Germinal center (tissue), 1 donor: Measurements from ENCODE around the gene PI4KB.

Experiments used
- DNase-seq: peaks from one replicate; pipeline ENCODE4 v3.0.0; 2012; ENCODE audit warnings: mixed read lengths, low spot score

Gene PI4KB

DNA sequence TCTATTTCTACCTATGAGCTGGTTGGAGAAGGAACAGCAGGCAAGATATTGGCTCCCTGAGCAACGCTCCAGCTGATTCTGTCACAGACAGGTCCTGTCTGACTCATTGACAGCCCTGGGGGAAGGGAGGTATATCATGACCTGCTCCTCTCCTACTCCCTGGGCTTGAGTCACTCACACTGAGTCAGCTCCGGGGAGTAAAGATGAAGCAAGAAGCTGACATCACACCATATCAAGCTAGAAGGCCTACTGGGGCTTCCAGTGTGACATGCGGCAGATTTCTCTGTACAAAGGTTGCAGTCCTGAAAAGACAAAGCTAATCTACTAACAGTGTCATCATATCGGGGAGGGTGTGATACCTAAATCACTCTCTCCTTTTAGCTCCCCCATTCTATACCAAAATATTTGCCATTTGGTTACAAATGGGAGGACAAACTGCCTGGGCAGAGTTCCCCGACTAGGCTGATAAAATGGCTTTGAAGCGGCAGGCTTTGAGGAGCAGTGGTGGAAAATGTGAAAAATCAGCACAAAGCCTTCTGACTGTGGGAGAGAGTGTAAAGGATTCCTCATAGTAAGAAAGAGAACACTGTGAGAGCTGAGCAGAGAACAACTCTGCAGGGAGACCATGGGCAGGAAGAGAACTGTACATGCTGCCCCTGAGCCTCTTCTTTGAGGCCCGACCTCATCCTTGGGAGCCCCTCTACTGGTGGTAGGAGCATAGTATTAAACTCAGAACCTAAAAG, 15.5 kb downstream of the PI4KB start:
- no peak for DNase-seq

- no peak for DNase-seq
These were observed 16.2 kb downstream of the PI4KB start for GRCh38 chr1:151311011-151311410.

DNA sequence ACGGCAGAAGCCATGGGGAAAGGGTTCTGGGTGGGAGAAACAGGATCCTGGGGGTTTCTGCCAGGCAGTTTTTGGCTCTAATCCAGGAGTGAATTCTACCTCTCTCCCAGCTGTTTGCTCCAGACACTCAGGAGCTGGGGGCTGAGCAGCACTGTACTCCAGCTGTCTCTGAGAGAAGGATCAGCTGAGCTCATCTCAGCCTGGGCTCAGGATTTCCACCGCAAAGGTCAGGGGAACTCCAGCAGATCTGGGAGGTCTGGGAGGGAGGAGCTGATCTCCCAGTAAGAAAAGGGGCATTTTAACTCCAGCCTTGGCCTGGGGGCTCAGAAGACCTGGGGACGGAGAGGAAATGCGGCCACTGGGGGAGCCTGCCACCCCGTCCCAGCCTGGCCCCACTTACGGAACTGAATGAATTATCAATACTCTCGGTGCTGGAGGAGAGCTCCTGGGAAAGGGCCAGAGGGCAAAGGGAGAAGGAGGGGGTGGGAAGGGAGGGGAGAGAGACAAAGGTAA, 17.3 kb downstream of the PI4KB start:
- DNase-seq: no peak

DNA sequence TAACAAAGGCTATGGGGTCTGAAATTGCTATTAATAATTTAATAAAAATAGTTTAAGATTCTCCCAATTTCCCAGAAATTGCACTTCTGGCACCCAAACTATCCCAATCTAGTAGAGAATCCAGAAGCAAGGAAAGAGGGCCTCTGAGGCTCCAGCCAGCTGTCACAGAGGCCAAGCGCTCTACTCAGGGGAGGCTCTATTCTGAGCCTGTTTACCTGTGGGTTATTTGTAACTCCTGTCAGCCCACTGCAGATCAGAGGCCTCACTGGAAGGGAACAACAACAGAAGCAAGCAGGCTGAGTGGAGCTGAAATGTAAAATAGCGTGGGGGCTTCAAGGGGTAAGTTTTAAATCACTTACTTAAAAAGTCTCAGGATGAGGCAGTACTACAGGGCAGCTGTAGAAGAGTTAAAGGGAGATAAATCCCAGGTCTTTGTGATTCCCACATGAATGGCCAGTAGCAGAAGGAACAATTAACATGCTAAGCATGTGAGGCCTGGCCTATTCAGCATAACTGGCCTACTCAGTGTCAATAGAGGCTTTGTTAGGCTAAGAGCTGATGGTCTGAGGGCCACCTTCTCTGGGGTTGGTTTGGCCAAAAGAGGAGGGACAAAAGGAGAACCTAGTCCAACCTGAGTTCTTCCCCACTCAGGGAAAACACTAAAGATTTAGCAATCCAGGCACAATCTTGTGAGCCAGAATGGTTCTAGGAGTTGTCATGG, 32.3 kb downstream of the PI4KB start:
- DNase-seq: no peak

DNA sequence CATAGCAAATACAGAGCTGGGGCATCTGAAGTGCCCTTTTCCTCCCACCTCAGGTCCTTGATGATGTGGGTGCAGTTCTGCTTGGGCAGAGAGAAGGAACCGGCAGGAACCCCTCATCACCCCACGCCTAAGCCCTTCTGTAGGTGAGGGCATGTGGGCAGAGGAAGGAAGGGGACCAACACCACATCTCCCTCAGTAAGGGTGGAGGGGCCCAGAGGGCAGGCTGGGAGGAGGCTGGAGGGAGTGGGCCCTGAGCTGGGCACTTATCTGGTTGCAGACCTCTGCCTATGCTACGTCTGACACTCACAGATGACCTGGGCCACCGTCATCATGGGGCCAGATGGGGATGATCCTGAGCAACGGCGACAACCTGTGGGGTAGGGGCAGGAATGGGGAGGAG, 34.1 kb downstream of the PI4KB start:
- DNase-seq: no peak

- DNase-seq: no peak
These were observed 34.8 kb downstream of the PI4KB start for GRCh38 chr1:151292207-151293030.

- no peak for DNase-seq
These were observed 36.4 kb downstream of the PI4KB start for GRCh38 chr1:151290709-151291303.

DNA sequence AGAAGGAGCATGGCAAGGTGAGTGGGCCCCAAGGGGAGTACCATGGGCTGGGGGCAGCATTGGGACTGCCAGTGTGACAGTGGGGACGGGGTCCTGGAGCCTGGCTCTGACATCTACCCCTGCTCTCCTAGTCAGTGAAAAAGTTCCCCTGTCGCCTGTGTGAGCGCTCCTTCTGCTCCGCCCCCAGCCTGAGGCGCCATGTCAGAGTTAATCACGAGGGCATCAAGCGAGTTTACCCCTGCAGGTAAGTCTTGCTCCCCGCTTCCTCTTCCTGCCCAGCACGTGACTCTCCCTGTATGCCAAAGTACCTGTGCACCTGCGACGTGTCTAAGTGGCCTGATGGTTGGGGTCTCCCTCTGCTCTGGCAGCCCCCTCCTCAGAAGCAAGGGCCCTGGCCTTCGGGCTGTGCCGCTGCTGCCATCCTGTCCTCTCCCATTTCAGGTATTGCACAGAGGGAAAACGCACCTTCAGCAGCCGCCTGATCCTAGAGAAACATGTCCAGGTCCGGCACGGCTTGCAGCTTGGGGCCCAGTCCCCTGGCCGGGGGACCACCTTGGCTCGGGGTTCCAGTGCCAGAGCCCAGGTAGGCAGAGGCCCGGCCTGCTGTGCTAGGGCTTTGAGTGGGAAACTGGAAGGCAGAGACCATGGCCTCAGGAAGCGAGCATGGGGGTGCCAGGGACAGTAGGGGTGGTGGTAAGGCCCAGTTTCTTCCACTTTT, 37.1 kb downstream of the PI4KB start:
- no peak for DNase-seq

- DNase-seq: no peak
These were observed 37.9 kb downstream of the PI4KB start for GRCh38 chr1:151289080-151289935.

DNA sequence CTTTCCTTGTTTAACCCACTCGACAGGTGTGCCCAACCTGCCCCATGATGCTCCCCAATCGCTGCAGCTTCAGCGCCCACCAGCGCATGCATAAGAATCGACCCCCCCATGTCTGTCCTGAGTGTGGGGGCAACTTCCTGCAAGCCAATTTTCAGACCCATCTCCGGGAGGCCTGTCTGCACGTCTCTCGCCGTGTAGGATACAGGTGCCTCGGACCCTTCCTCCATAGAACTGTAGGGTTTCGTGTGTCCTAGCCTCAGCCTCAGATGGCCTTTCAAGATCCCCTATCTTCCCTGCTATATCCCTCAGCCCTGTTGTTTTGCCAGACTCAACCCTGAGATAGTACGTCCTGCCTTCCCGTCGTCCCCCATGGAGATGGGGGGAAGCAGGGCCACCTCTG, 38.7 kb downstream of the PI4KB start:
- DNase-seq: no peak

GRCh38 chr1:151287767-151288500, 39.3 kb downstream of the PI4KB start:
- no peak for DNase-seq

DNA sequence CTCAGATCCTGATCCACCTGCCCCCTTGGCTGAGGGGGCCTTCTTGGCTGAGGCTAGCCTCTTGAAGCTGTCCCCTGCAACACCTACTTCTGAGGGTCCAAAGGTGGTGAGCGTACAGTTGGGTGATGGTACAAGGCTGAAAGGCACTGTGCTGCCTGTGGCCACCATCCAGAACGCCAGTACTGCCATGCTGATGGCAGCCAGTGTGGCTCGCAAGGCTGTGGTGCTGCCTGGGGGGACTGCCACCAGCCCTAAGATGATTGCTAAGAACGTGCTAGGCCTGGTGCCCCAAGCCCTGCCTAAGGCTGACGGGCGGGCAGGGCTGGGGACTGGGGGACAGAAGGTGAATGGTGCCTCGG, 39.9 kb downstream of the PI4KB start:
- no peak for DNase-seq

- no peak for DNase-seq
These were observed 40.4 kb downstream of the PI4KB start for GRCh38 chr1:151286619-151287340.

DNA sequence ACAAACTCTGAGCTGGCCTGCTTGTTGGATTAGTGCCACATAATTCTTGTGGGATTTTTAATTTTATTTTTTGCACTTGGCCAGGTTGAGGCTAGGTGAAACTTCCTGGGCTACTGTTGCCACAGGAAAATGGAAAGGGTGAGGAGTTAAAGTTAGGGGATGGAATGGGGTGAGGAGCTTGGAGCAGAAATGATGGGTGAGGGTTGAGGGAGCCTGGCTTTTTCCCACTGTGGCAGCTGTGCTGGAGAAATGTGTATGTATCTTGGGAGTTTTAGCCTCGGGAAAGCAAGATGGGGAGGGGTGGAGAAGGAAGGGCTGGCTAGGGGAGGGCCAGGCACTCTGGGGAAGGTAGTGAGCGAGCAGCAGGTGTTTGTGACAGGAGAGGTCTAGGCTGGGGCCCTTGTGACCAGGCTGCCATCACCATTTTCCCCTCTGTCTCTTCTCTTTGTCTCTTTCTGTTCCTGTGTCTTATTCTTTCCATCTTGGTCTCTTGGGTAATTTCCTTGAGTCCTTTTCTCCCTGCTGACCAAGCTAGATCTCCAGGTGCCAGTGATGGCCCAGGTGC, 43.1 kb downstream of the PI4KB start:
- DNase-seq: no peak

DNA sequence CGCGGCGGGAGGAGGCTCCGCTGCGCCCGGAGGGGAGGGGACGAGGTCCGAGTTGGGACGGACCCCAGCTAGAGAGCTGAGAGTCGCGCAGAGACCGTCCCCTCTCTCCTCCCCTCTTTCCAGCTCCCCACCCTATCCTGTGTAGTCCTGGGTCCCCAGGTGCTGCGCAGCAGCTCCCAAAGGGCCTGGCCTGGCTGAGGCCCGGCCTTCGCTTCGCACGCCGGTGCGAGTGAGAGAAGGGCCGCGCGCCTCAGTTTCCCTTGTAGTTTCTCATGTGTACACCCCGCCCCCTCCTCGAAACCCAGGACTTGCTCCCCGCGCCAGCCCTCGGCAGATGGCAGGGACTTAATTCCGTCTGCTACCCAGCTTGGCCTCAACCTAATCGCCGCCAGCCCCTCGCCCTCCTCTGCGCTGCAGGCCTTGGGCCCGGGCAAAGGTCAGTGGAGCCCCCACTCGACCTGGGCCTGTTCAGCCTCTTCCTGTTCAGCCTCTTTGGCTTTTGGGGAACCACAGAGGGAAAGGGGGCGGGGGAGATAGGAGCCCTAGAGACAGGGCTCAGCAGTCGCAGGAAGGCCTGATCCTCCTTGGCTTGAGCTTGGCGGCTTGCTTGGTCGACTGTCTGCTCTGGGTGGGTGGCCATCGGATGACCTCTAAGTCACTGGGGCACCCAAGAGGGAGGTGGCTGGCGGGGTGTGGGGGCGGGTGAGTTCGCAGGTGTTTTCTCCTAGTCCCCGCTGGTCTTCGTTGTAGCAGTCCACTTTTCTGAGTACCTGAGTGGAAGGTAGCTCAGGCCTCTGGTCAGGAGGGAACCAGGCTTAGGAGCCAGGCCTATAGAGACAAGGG, 44.1 kb downstream of the PI4KB start:
- peak; percentile 49 for DNase-seq

GRCh38 chr1:151281969-151282882, 45.0 kb downstream of the PI4KB start, which contains the start of gene ZNF687:
Gene ZNF687 (plus strand): TSS chr1:151282299. CDS start chr1:151286292, 3,993 bp downstream.
- peak; percentile 100 for DNase-seq
